ENCODE results near the gene CDC42EP3. TPM values are rescaled to one million over a fixed set of nuclear protein-coding genes. Genes with fewer than 3 reads are reported as not detected.
A peak's percentile ranks its signal among the peaks of the same experiment; 100 is the strongest.

The CDC42EP3 gene
- total and polyA plus RNA-seq, 9 donors: 12.0 to 82.7 (median 27.6) TPM

DNA sequence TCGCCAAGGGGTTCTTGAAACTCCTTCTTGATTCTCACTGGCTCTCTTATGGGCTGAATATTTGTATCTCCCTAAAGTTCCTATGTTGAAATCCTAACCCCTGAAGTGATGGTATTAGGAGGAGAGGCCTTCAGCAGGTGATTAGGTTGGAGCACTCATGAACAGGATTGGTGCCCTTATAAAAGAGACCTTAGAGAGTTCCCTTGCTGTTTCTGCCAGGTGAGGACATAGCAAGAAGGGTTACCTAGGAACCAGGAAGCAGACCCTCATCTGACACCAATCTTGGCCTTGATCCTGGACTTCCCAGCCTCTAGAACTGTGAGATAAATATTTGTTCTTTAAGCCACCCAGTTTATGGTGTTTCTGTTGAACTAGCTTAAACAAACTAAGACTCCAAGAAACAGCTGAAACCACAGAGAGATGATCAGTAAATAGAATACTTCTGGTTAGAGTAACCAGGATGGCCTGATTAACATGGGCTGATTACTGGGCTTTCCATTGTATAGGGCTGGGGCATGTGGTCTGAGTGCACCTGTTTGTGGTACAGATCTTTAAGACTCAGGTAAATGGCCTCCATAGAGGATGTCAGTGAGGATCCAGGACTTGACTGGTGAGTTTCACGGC is 7.7 kb upstream of the CDC42EP3 start:
- H3K9me3 ChIP-seq: no peaks in the 10 kb centered on the region
- no peak overlapping the region for H3K4me3 ChIP-seq
- no peaks in the 10 kb centered on the region for H3K4me1 ChIP-seq (ENCODE audit: insufficient read depth)
- H3K36me3 ChIP-seq: no peaks in the 10 kb centered on the region
- intact Hi-C loops (cut with DNase I): loop anchor here in 1 of 4 donors (10.0 kb wide), 1 partner anchor 146 kb away; no protein-coding TSS in a partner anchor
- H3K27ac ChIP-seq: no peak overlapping the region
- H3K27me3 ChIP-seq: no peaks in the 10 kb centered on the region
- TF ChIP-seq POLR2A (IDR thresholded peaks at IDR 0.05) (no peak), EP300 (IDR thresholded peaks at IDR 0.05) (no peak)
- 44 to 96% (median 65%) methylated on average over 2 of the region's 2 CpGs for WGBS, 3 donors
- no peak for DNase-seq

DNA sequence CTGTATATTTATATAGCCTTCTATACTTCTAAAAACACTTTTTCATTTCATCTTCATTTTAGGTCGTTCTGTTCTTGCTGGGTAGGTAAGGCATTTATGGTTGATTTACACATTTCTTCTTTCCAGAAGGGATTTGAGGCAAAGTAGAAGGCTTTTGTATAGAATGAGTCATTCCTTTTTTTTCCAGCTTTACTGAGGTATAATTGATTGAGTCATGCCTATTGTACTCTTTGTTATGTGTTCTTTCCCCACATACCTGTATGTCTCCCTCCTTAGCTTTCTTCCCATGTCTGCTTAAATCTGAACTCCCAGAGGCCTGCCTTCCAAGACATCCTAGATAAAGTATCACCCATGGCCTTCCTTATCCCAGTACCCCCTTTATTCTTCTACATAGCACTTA is 4.8 kb upstream of the CDC42EP3 start:
- Histone ChIP-seq H3K9me3 (no peaks in the 10 kb centered on the region), H3K4me3 (no peak overlapping the region), H3K4me1 (ENCODE audit: insufficient read depth) (no peaks in the 10 kb centered on the region), H3K27ac (no peak overlapping the region), H3K36me3 (no peaks in the 10 kb centered on the region), H3K27me3 (no peaks in the 10 kb centered on the region)
- WGBS, 3 donors: 40 to 69% (median 59%) methylated on average over 1 of the region's 1 CpG
- TF ChIP-seq, protein P1, sequence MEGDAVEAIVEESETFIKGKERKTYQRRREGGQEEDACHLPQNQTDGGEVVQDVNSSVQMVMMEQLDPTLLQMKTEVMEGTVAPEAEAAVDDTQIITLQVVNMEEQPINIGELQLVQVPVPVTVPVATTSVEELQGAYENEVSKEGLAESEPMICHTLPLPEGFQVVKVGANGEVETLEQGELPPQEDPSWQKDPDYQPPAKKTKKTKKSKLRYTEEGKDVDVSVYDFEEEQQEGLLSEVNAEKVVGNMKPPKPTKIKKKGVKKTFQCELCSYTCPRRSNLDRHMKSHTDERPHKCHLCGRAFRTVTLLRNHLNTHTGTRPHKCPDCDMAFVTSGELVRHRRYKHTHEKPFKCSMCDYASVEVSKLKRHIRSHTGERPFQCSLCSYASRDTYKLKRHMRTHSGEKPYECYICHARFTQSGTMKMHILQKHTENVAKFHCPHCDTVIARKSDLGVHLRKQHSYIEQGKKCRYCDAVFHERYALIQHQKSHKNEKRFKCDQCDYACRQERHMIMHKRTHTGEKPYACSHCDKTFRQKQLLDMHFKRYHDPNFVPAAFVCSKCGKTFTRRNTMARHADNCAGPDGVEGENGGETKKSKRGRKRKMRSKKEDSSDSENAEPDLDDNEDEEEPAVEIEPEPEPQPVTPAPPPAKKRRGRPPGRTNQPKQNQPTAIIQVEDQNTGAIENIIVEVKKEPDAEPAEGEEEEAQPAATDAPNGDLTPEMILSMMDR (IDR thresholded peaks at IDR 0.05): no peak
- TF ChIP-seq EP300 (IDR thresholded peaks at IDR 0.05): no peak
- no peak for TF ChIP-seq POLR2A (IDR thresholded peaks at IDR 0.05)
- intact Hi-C loops (cut with DNase I): loop anchor here in 1 of 4 donors (10.0 kb wide), 1 partner anchor 149 kb away; no protein-coding TSS in a partner anchor
- DNase-seq: no peak

DNA sequence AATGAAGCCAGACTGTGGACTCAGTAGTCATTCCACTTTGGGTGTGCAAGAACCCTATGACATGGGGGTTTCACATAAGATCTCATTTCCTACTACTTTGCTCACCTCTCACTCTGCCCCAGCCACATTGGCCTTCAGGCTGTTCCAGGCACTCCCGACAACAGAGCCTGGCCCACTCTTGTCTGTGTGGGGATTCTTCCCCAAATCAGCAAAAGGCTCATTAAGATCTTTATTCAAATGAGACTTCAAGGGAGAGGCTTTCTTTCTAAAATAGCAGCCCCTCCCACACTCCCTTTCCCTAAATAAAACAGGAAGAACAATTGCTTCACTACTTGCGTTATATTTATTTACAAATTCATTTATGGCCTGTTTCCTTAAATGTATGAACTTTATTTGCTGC is 3.5 kb upstream of the CDC42EP3 start:
- H3K27ac ChIP-seq: no peak overlapping the region
- intact Hi-C loops (cut with DNase I): loop anchor here in 2 of 4 donors (5.0 to 10.0 kb wide), 2 partner anchors 150 to 258 kb away; no protein-coding TSS in a partner anchor
- no peak for DNase-seq
- WGBS, 3 donors: 75 to 87% (median 78%) methylated on average over 2 of the region's 2 CpGs
- TF ChIP-seq, protein P1 (IDR thresholded peaks at IDR 0.05): no peak
- TF ChIP-seq POLR2A (IDR thresholded peaks at IDR 0.05): no peak
- TF ChIP-seq EP300 (IDR thresholded peaks at IDR 0.05): no peak
- no peaks in the 10 kb centered on the region for H3K36me3 ChIP-seq
- H3K27me3 ChIP-seq: no peaks in the 10 kb centered on the region
- H3K9me3 ChIP-seq: no peaks in the 10 kb centered on the region
- H3K4me3 ChIP-seq: no peak overlapping the region
- no peaks in the 10 kb centered on the region for H3K4me1 ChIP-seq (ENCODE audit: insufficient read depth)

DNA sequence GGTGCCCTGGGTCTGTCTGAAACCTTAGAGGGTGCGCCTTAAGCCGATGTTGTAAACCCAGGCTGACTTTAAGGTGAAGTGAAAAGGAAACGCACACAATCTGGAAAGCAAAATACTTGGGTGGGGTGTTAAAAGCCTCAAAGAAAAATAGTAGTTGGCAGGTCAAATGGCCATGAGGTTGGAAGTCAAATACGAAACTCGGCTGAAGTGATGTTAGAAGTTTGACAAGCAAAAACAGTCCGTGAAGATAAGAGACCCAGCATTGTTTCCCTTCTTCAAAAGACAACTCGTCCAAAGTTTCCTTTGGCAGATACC is 1.4 kb upstream of the CDC42EP3 start:
- no peaks in the 10 kb centered on the region for H3K36me3 ChIP-seq
- no peaks in the 10 kb centered on the region for H3K27me3 ChIP-seq
- peak overlapping the region; percentile 96 for H3K4me3 ChIP-seq
- intact Hi-C loops (cut with DNase I): loop anchor here in 2 of 4 donors (5.0 to 10.0 kb wide), 2 partner anchors 152 to 256 kb away; no protein-coding TSS in a partner anchor
- DNase-seq: no peak
- WGBS, 3 donors: 11 to 19% (median 13%) methylated on average over 6 to 7 of the region's 7 CpGs
- H3K9me3 ChIP-seq: no peaks in the 10 kb centered on the region
- TF ChIP-seq, protein P1 (IDR thresholded peaks at IDR 0.05): no peak
- no peak for TF ChIP-seq POLR2A (IDR thresholded peaks at IDR 0.05)
- TF ChIP-seq EP300 (IDR thresholded peaks at IDR 0.05): no peak
- no peaks in the 10 kb centered on the region for H3K4me1 ChIP-seq (ENCODE audit: insufficient read depth)
- peak overlapping the region; percentile 73 to 74 for H3K27ac ChIP-seq
